GM19328 (cell line): Measurements from ENCODE around the gene TSTD2.

Source experiments
- ATAC-seq: cut with Tn5 transposase; IDR thresholded peaks from one replicate; pipeline ENCODE4 v1.9.1; 2021; ENCODE audit warnings: mild to moderate bottlenecking, moderate library complexity; ENCODE audit not compliant: unreplicated experiment

Gene TSTD2

GRCh38 chr9:97632985-97633858 lies at the start of gene TSTD2, which contains the start of gene NCBP1:
TSS of gene TSTD2 (minus strand) at chr9:97633368. CDS start at chr9:97627562, 5,806 bp downstream.
TSS of gene NCBP1 (plus strand) at chr9:97633821. CDS start at chr9:97633882, 61 bp downstream.
- ATAC-seq = peak; percentile 86

- ATAC-seq = no peak
These were observed 49.1 kb upstream of the TSTD2 start for GRCh38 chr9:97682242-97682641.

- ATAC-seq = no peak
These were observed 42.5 kb upstream of the TSTD2 start for GRCh38 chr9:97675655-97676054.

DNA sequence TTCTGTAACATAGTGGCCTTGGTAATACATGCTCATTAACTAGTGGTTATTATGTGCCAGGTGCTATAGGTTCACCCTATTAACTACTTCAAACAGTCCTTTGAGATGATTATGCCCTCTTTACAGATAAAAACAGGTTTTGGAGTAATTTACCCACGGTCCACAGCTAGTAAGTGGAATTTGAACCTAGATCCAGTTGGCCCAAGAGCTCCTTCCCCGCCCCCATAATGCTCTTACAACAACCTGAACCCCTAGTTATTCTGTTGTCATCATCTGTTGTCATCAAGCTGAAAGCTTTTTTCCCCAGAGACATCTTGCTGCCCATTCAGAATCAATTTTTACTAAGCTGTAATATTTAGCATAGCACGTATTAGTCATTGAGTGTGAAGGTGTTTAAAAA lies 40.8 kb upstream of the TSTD2 start:
- ATAC-seq = no peak

DNA sequence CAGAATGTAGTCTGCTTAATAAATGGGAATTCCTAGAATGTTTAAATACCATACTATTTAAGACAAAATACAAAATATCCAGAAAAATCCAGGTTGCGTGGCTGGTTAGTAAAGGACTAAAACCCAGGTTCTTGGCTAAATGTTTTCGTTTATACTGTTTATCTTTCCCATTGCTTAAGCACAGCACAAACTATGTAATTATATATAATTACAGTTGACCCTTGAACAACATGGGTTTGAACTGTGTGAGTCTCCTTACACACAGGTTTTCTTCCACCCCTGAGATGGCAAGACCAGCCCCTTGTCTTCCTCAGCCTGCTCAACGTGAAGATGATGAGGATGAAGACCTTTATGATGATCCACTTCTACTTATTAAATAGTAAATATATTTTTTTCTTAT lies 39.2 kb upstream of the TSTD2 start:
- no peak for ATAC-seq

DNA sequence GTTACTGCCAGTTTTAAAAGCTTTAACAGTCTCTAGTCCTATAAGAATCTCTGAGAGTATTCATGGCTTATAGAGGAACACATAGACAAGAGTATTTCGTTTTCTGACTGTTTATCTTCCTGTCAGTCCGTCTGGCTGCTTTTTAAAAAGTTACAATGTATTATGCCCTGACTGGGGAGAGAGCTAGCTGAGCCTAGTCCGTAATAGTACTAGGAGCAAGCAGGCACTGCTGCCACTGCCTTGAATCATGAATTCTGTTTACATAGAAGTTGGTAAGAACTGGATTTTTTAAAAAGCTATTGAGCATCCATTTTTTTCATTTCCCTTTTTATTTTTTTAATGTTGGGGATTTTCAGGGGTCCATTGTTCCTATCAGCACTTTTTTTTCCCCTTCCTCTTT lies 37.4 kb upstream of the TSTD2 start:
- no peak for ATAC-seq

DNA sequence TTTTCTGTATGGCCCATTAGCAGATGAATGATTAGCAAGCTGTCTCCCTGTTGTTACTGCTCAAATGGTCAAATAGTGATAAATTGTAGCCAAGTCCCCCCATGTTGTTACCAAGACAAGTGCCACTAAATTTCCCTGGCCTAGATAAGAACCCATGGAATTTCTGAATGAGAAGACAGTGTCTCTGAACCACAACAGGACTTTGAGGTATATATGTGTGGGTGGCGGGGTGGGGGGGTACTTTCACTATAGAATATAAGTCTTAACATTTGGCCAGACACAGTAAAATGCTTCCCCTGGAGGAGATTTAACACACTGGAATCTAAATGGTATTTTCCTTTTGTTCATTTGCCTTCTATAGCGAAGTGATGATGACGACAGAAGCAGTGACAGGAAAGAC lies 35.3 kb upstream of the TSTD2 start:
- ATAC-seq = no peak

GRCh38 chr9:97666907-97667686 lies 33.9 kb upstream of the TSTD2 start:
- no peak for ATAC-seq

DNA sequence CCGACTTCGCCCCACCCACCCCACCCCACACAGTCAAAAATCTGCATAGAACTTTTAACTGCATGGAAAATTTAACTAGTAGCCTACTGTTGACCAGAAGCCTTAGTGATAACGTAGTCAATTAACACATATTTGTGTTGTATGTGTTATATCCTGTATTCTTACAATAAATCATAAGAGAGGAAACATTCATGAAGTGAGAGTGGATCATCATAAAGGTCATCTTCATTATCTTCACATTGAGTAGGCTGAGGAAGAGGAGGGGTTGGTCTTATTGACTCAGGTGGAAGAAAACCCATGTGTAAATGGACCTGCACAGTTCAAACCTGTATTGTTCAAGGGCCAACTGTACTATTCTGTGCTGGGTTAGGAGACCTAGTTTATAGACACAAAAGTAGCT lies 32.6 kb upstream of the TSTD2 start:
- no peak for ATAC-seq

- ATAC-seq = no peak
These were observed 27.7 kb upstream of the TSTD2 start for GRCh38 chr9:97660847-97661246.

GRCh38 chr9:97660340-97660739 lies 27.2 kb upstream of the TSTD2 start:
- ATAC-seq = no peak

DNA sequence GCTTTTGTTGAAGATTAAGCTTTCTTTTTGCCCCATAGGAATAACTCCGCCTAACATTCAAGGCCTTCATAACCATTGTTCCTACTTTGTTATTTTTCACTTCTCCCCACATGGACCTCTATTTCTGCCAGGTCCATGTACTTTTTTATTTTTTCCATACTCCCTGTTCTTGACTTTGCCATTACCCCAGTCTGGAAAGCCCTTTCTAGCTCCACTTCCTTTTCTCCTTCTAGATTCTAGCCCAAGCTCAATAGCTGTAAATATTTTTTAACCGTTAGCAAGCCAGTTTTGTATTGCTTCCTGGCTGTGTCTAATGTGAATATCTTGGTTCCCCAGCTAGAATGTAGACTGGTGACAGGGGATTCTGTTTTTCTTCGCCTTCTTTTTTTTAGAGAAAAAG lies 26.6 kb upstream of the TSTD2 start:
- no peak for ATAC-seq

- ATAC-seq = no peak
These were observed 25.5 kb upstream of the TSTD2 start for GRCh38 chr9:97658707-97659106.

DNA sequence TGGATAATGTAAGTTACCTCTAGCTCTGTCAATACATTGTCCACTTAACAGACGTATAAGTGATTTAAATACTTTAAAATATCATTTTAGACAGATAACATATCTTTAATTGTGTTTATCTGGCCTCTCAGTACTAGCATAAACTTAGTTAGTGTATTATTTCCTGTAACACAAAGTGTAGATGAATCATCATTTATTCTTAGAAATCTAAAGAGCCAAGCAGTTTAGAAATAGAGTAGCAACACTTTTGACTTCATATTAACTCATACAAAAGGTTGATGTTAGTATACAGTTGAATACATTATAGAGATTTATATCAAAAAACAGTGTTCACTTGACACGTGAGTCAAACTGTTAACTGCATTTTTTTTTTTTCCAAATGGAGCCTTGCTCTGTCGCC lies 18.5 kb upstream of the TSTD2 start:
- ATAC-seq = no peak

GRCh38 chr9:97647996-97648395 lies 14.8 kb upstream of the TSTD2 start:
- no peak for ATAC-seq

- ATAC-seq = no peak
These were observed 12.6 kb upstream of the TSTD2 start for GRCh38 chr9:97645720-97646119.

DNA sequence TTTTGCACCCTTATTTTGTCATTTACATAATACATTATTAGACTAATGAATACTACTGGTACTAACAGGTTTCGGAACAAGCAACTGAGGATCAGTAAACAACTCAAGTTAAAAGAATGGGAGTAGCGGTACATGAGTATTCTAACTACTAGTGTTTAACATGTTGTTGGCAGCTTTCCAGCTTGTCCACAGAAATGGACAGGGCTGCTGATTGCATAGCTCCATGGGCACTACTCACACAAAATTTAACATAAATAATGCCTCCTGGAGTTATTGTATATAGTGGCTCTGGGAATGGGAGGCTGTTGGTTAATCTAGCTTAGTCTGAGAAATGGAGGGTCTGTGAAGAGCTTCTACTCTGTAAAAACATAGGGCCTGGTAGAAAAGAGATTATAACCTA lies 7.2 kb upstream of the TSTD2 start:
- ATAC-seq = no peak

DNA sequence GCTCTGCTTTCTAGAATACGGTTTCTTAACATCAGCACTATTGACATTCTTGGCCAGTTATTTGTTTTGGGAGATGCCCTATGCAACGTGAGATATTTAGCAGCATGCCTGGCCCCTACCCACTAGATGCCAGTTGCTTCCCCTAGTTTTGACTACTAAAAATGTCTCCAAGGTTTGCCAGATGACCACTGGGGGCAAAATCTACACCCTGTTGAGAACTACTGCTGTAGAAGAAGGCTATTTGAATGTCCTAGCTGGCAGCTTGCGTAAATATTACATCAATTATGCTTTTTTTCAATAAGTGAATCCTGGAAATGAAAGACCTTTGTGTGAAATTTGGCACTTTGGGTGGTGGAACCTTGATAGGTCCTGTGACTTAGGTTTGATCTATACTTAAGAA lies 5.5 kb upstream of the TSTD2 start:
- ATAC-seq = no peak

DNA sequence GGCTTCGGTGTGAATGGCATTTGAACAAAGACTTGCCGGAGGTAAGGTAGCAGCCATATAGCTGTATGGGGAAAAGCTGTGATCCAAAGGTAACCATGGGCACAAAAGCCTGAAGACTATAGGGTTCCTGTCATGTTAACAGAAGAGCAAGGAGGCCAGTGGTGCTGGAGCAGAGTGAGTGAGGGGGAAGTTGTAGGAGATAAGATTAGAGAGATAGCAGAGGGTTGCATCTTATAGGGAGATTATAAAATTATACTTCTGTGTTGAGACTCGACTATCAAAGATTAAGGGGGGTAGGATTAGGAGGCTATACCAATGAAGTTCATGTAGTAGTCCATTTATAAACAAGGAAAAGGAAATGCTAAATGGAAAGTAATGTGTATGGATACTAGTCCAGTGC lies 3.7 kb upstream of the TSTD2 start:
- no peak for ATAC-seq

- no peak for ATAC-seq
These were observed 1.9 kb upstream of the TSTD2 start for GRCh38 chr9:97635026-97635425.

DNA sequence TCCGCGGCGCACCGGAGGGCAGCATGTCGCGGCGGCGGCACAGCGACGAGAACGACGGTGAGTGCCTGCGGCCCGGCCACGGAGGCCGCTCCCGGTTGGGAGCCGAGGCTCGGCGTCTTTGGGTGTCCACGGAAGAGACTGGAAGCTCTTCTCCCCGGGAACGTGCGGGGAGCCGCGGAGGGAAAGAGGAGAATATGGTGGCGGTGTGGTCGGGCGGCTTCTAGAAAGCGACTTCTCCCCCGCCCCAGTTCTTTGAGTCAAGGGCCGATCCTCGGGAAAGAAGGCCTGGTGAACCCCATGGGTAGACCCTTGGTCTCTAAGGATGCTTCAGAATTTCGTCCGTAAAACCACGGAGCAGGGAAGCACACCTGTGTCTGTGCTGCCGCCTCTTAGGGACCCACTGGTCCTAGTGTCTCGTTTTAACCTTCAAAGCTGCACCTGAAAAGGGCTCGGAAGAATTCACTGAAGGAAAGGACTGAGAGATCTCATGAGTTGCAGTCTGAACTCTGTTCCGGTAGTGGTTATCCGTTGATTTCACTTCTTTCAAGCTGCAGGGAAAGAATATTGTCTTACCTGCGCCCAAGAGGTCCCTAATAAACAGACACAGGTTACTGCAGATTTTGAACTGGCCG lies 807 bp upstream of the TSTD2 start:
- ATAC-seq = no peak
